NCI-H2107 treated with DMSO at 0.1 percent for 48 hours (cell line): ENCODE measurements around the gene TMCC2.

Experiments used
- DNase-seq: peaks from one replicate; lab custom pipeline; 2025; ENCODE audit not compliant: unreplicated experiment; lab: John Stamatoyannopoulos, UW

The TMCC2 gene

DNA sequence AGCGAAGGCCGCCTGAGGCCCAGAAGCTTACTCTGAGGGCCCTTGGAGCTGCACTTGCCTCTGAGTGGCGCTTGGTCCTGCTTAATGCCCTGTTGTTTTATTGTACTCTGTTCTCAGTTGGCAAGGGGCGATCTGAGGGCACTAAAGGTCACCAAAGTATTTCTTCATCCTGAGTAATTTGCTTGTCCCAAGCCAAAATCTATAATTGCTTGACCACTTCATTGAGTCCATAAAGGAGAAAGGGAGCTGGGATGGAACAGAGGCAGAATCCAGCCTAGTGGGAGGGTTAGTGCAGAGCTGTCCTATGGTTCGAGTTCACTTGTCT lies 94.2 kb downstream of the TMCC2 start:
- no peak for DNase-seq
